Suprapubic skin (tissue), 4 donors: Measurements from ENCODE around the gene NOP14.

Experiments
- CTCF ChIP-seq, 2 donors: fragments of 200-600 bp in 1 of 2; fragments of 450-650 bp in 1 of 2; sonication (generic) in 1 of 2; IDR thresholded peaks; one replicate each; pipeline ENCODE4 v1.5.1; 2016 to 2019; ENCODE audit warnings: antibody characterized with exemption in 2 of 2, mild to moderate bottlenecking in 1 of 2, moderate library complexity in 1 of 2
- EP300 ChIP-seq: sonication (generic); formaldehyde crosslinking; IDR thresholded peaks from one replicate; pipeline ENCODE4 v1.6.1; 2017; ENCODE audit warnings: antibody characterized with exemption
- POLR2AphosphoS5 ChIP-seq, 3 donors: sonication (generic); formaldehyde crosslinking; IDR thresholded peaks; one replicate each; pipeline ENCODE4 v1.6.1; 2017; ENCODE audit warnings: antibody characterized with exemption in 3 of 3

GRCh38 chr4:2910409-2910808 is 52.8 kb downstream of the NOP14 start:
- TF ChIP-seq POLR2AphosphoS5 (IDR thresholded peaks at IDR 0.05) (no peak), CTCF (IDR thresholded peaks at IDR 0.05) (no peak), EP300 (no peak)
